H1 (cell line): ENCODE results near the gene MSI1. TPM values are rescaled to one million over a fixed set of nuclear protein-coding genes. Genes with fewer than 3 reads are reported as not detected.
"Not testable (repeated sequence)": the region's sequence is repeated elsewhere in the genome, so short reads cannot be mapped to it uniquely, and the experiment has no call there.

Source experiments
- CTCF ChIA-PET: fragments of 300-600 bp; sonication (Branson Sonifier 250); formaldehyde crosslinking; loops from one replicate; lab custom pipeline; 2021; ENCODE audit not compliant: partially characterized antibody; lab: Charles Lee
- POLR2A ChIA-PET: fragments of 300-600 bp; sonication (Branson Sonifier 250); formaldehyde crosslinking; loops from one replicate; lab custom pipeline; 2021; ENCODE audit warnings: inconsistent platforms; ENCODE audit not compliant: partially characterized antibody; lab: Charles Lee
- DNase-seq, 2 experiments: peaks; one replicate each; pipeline versions ENCODE4 v3.0.0 to v3.0.0-alpha.2; 2010 to 2022; ENCODE audit warnings: low spot score in 2 of 2, low read depth in 1 of 2, mixed read lengths in 1 of 2
- FAIRE-seq: peaks from 2 replicates; lab custom pipeline; 2011; peaks lifted over from hg19 to GRCh38; lab: Jason Lieb, UNC
- H2AFZ ChIP-seq: 2 replicates; pipeline ENCODE4 v1.8.1; 2012; ENCODE audit warnings: low read length, inconsistent platforms
- H2AK5ac ChIP-seq: 2 replicates; pipeline ENCODE4 v1.6.1; 2013; ENCODE audit warnings: low read depth, low read length
- H2BK120ac ChIP-seq: replicated peaks from 2 replicates; pipeline ENCODE3; 2013; ENCODE audit warnings: low read depth, low read length, inconsistent platforms
- H2BK12ac ChIP-seq: 2 replicates; pipeline ENCODE4 v1.6.1; 2013; ENCODE audit warnings: low read depth, low read length
- H2BK15ac ChIP-seq: 2 replicates; pipeline ENCODE4 v1.6.1; 2013; ENCODE audit warnings: low read length
- H2BK20ac ChIP-seq: 2 replicates; pipeline ENCODE4 v1.6.1; 2013; ENCODE audit warnings: low read length
- H2BK5ac ChIP-seq: 2 replicates; pipeline ENCODE4 v1.6.1; 2013; ENCODE audit warnings: low read depth, low read length
- H3K14ac ChIP-seq: 2 replicates; pipeline ENCODE4 v1.6.1; 2013; ENCODE audit warnings: inconsistent platforms; ENCODE audit not compliant: insufficient read length
- H3K18ac ChIP-seq: 2 replicates; pipeline ENCODE4 v1.6.1; 2013; ENCODE audit warnings: low read length; ENCODE audit errors: extremely low read depth
- H3K23ac ChIP-seq: 2 replicates; pipeline ENCODE4 v1.6.1; 2013; ENCODE audit warnings: inconsistent platforms; ENCODE audit not compliant: insufficient read length
- H3K23me2 ChIP-seq: 2 replicates; pipeline ENCODE4 v1.6.1; 2013; ENCODE audit warnings: low read depth, low read length
- H3K27ac ChIP-seq: 2 replicates; pipeline ENCODE4 v1.6.1; 2011; ENCODE audit warnings: low read depth, low read length, inconsistent platforms
- H3K27me3 ChIP-seq, 4 experiments: replicated peaks in 1 of 4; 1 replicate in 1 of 4; 2 replicates in 3 of 4; pipeline versions ENCODE4 v1.6.1 to v1.8.1; 2011 to 2013; ENCODE audit warnings: low read length in 3 of 4, mild to moderate bottlenecking in 3 of 4, inconsistent platforms in 2 of 4, mixed read lengths in 2 of 4, moderate library complexity in 1 of 4; ENCODE audit not compliant: control insufficient read depth in 3 of 4, insufficient read depth in 3 of 4; ENCODE audit errors: extremely low read depth in 1 of 4
- H3K36me3 ChIP-seq, 4 experiments: 2 replicates each; pipeline versions ENCODE4 v1.6.1 to v1.8.1; 2011 to 2013; ENCODE audit warnings: mild to moderate bottlenecking in 4 of 4, low read length in 3 of 4, moderate library complexity in 2 of 4, control low read depth in 1 of 4, inconsistent platforms in 1 of 4; ENCODE audit not compliant: insufficient read depth in 4 of 4, control insufficient read depth in 2 of 4
- H3K4ac ChIP-seq: replicated peaks from 2 replicates; pipeline ENCODE3; 2013; ENCODE audit warnings: low read length, low read depth, mixed read lengths, inconsistent platforms; ENCODE audit not compliant: insufficient read length
- H3K4me1 ChIP-seq, 4 experiments: replicated peaks in 1 of 4; 1 replicate in 1 of 4; 2 replicates in 3 of 4; pipeline versions ENCODE4 v1.6.1 to v1.8.1; 2011 to 2013; ENCODE audit warnings: low read length in 3 of 4, inconsistent platforms in 2 of 4, mixed read lengths in 1 of 4; ENCODE audit not compliant: insufficient read depth in 4 of 4, control insufficient read depth in 3 of 4
- H3K4me2 ChIP-seq, 2 experiments: 2 replicates each; pipeline versions ENCODE4 v1.6.1 to v1.8.1; 2011 to 2013; ENCODE audit warnings: low read depth in 2 of 2, low read length in 2 of 2, control low read depth in 1 of 2, inconsistent platforms in 1 of 2, mild to moderate bottlenecking in 1 of 2; ENCODE audit not compliant: insufficient read depth in 1 of 2
- H3K4me3 ChIP-seq, 4 experiments: fragments of 200-600, 300-600 bp in 1 of 4; sonication (generic), shearing (Covaris generic), sonication (Bioruptor Twin) in 1 of 4; 2 replicates each; pipeline versions ENCODE4 v1.5.1 to v1.8.1; 2011 to 2016; ENCODE audit warnings: low read length in 4 of 4, low read depth in 3 of 4, control low read depth in 2 of 4, inconsistent platforms in 2 of 4, mild to moderate bottlenecking in 2 of 4, mixed read lengths in 1 of 4, moderate library complexity in 1 of 4; ENCODE audit not compliant: insufficient read depth in 2 of 4; ENCODE audit errors: extremely low read depth in 1 of 4
- H3K56ac ChIP-seq: replicated peaks from 2 replicates; pipeline ENCODE3; 2013; ENCODE audit warnings: low read depth, mild to moderate bottlenecking, mixed read lengths, low read length, inconsistent platforms; ENCODE audit not compliant: insufficient read length
- H3K79me1 ChIP-seq: 2 replicates; pipeline ENCODE4 v1.6.1; 2013; ENCODE audit warnings: low read depth, low read length, control low read depth
- H3K79me2 ChIP-seq, 2 experiments: 2 replicates each; pipeline versions ENCODE4 v1.6.1 to v1.8.1; 2012 to 2013; ENCODE audit warnings: low read length in 2 of 2, mild to moderate bottlenecking in 2 of 2, inconsistent platforms in 1 of 2; ENCODE audit not compliant: insufficient read depth in 2 of 2, control insufficient read depth in 1 of 2
- H3K9ac ChIP-seq, 4 experiments: replicated peaks in 1 of 4; 1 replicate in 1 of 4; 2 replicates in 3 of 4; pipeline versions ENCODE4 v1.6.1 to v1.8.1; 2011 to 2013; ENCODE audit warnings: low read depth in 3 of 4, low read length in 3 of 4, control low read depth in 2 of 4, mild to moderate bottlenecking in 2 of 4, moderate library complexity in 2 of 4, inconsistent platforms in 1 of 4; ENCODE audit errors: extremely low read depth in 1 of 4
- H3K9me3 ChIP-seq, 2 experiments: 2 replicates each; pipeline versions ENCODE4 v1.6.1 to v1.8.1; 2012 to 2013; ENCODE audit warnings: mild to moderate bottlenecking in 2 of 2, moderate library complexity in 2 of 2, control low read depth in 1 of 2, inconsistent platforms in 1 of 2, low read depth in 1 of 2, low read length in 1 of 2, mixed read lengths in 1 of 2; ENCODE audit not compliant: insufficient read depth in 2 of 2
- H4K20me1 ChIP-seq, 2 experiments: replicated peaks in 1 of 2; 2 replicates each; pipeline versions ENCODE3 to v1.8.1; 2011 to 2013; ENCODE audit warnings: inconsistent platforms in 2 of 2, low read length in 2 of 2, mild to moderate bottlenecking in 1 of 2; ENCODE audit not compliant: insufficient read depth in 2 of 2, control insufficient read depth in 1 of 2
- H4K5ac ChIP-seq: 2 replicates; pipeline ENCODE4 v1.6.1; 2013; ENCODE audit warnings: low read length, low read depth, mixed read lengths, inconsistent platforms; ENCODE audit not compliant: insufficient read length
- H4K8ac ChIP-seq: 2 replicates; pipeline ENCODE4 v1.8.0; 2013; ENCODE audit warnings: mild to moderate bottlenecking, moderate library complexity, low read length, inconsistent platforms; ENCODE audit not compliant: insufficient read depth; ENCODE audit errors: extremely low read depth
- H4K91ac ChIP-seq: replicated peaks from 2 replicates; pipeline ENCODE3; 2013; ENCODE audit warnings: low read length, mixed read lengths, inconsistent platforms; ENCODE audit not compliant: insufficient read length
- RAD21 ChIP-seq, 2 experiments: IDR thresholded peaks in 1 of 2; conservative IDR thresholded peaks in 1 of 2; 2 replicates each; pipeline ENCODE4 v1.6.1; 2011; ENCODE audit warnings: low read depth in 2 of 2, low read length in 2 of 2, improper control_type of control experiment in 1 of 2, inconsistent platforms in 1 of 2, mild to moderate bottlenecking in 1 of 2, moderate library complexity in 1 of 2
- WGBS, 2 experiments: shearing (Covaris generic) in 1 of 2; methylation state at CpG; one replicate each; pipeline versions ENCODE4 v1.1.6 to v1.1.7; 2013 to 2015; ENCODE audit warnings: low lambda C conversion rate in 2 of 2, mixed read lengths in 2 of 2, inconsistent platforms in 1 of 2, low coverage in 1 of 2, missing lambda C conversion rate in 1 of 2; ENCODE audit not compliant: insufficient replicate concordance in 2 of 2, insufficient coverage in 1 of 2, insufficient read length in 1 of 2; ENCODE audit errors: extremely low coverage in 1 of 2, missing lambda C conversion rate in 1 of 2; 5-methylcytosine and 5-hydroxymethylcytosine counted together
- polyA plus RNA-seq, 7 experiments: library from polyadenylated mRNA; depleted of rRNA in 3 of 7; stranded (reverse) in 5 of 7; unstranded in 2 of 7; fragments of >200 nt in 5 of 7; fragments of 200-250 nt in 2 of 7; gene quantifications; 1 replicate in 5 of 7; 2 replicates in 1 of 7; 4 replicates in 1 of 7; pipeline versions ENCODE4 v1.2.1 to v1.2.3, GENCODE V29; 2011 to 2013; ENCODE audit warnings: missing spikeins in 2 of 7, mixed read lengths in 2 of 7
- total RNA-seq: library from RNA; stranded (reverse); fragmentation: NEBNext Ultra II Directional; extraction: Animal tissue kit (Norgen Biotek cat#: 25700); gene quantifications from 2 replicates; pipeline ENCODE4 v1.2.1, GENCODE V29; 2021
- TF ChIP-seq, protein P1 (sequence below), 3 experiments: IDR thresholded peaks; 1 replicate in 2 of 3; 2 replicates in 1 of 3; pipeline versions ENCODE4 v1.5.1 to v1.6.1; 2011; ENCODE audit warnings: low read length in 3 of 3, mild to moderate bottlenecking in 3 of 3, inconsistent platforms in 2 of 3, low read depth in 1 of 3, moderate library complexity in 1 of 3; ENCODE audit not compliant: insufficient read depth in 1 of 3; ENCODE audit errors: control extremely low read depth in 1 of 3

Gene MSI1
- total and polyA plus RNA-seq, 2 of the 8 experiments (the other 6 are each of a cell fraction or from before 2014, with no cell fraction given), result 13.5 to 51.9 TPM

DNA sequence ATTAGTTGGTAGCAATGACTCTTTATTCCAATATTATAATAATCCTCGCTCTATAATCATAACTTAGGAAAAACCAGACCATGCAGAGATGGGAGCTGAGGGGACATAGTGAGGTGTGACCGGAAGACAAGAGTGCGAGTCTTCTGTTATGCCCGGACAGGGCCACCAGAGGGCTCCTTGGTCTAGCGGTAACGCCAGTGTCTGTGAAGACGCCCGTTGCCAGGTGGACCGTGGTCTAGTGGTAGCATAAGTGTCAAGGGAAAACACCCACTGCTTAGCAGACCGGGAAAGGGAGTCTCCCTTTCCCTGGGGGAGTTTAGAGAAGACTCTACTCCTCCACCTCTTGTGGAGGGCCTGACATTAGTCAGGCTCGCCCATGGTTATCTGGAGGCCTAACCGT is 33.5 kb downstream of the MSI1 start:
- peaks cover 11 to 18% of the 10 kb centered on the region in 2 experiments for H3K9me3 ChIP-seq
- not testable (repeated sequence) for H2BK20ac ChIP-seq, H2BK12ac ChIP-seq, H3K79me2 ChIP-seq, H3K9ac ChIP-seq, FAIRE-seq, H3K14ac ChIP-seq, H3K4ac ChIP-seq, H3K79me1 ChIP-seq, H3K23me2 ChIP-seq, H3K36me3 ChIP-seq, H3K27me3 ChIP-seq, H4K8ac ChIP-seq, H3K23ac ChIP-seq, H2BK5ac ChIP-seq, H3K4me3 ChIP-seq, H4K91ac ChIP-seq, H2AFZ ChIP-seq, H2AK5ac ChIP-seq, H4K20me1 ChIP-seq, H2BK120ac ChIP-seq, H3K27ac ChIP-seq, H3K18ac ChIP-seq, H4K5ac ChIP-seq, H3K4me1 ChIP-seq, H3K4me2 ChIP-seq, H2BK15ac ChIP-seq, H3K56ac ChIP-seq
- 39% methylated on average over 12 of the region's 12 CpGs; no CpG with 5 or more reads in 1 of the 2 experiments for WGBS, 2 experiments
- ChIA-PET CTCF (interaction anchor here (0.7 to 2.1 kb wide), 26 partner anchors 9 to 192 kb away, joined by 3 to 14 read pairs (median 4); partner anchors contain the start of genes PLA2G1B and SRSF9), POLR2A (interaction anchor here (0.6 to 1.7 kb wide), 8 partner anchors 8 to 133 kb away, joined by 3 to 6 read pairs (median 3); partner anchors contain the start of genes PLA2G1B and RNU4-2)
- peak in 1 of 2 experiments; percentile 88 for DNase-seq
- TF ChIP-seq, protein P1, sequence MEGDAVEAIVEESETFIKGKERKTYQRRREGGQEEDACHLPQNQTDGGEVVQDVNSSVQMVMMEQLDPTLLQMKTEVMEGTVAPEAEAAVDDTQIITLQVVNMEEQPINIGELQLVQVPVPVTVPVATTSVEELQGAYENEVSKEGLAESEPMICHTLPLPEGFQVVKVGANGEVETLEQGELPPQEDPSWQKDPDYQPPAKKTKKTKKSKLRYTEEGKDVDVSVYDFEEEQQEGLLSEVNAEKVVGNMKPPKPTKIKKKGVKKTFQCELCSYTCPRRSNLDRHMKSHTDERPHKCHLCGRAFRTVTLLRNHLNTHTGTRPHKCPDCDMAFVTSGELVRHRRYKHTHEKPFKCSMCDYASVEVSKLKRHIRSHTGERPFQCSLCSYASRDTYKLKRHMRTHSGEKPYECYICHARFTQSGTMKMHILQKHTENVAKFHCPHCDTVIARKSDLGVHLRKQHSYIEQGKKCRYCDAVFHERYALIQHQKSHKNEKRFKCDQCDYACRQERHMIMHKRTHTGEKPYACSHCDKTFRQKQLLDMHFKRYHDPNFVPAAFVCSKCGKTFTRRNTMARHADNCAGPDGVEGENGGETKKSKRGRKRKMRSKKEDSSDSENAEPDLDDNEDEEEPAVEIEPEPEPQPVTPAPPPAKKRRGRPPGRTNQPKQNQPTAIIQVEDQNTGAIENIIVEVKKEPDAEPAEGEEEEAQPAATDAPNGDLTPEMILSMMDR (IDR thresholded peaks at IDR 0.05; ENCODE audit: control extremely low read depth in 1 of 3, insufficient read depth in 1 of 3, low read depth in 1 of 3, low read length in 3 of 3), result peak; percentile 69 to 81 (median 76)
- peak; percentile 78 to 80 for TF ChIP-seq RAD21 (IDR thresholded peaks at IDR 0.05 in 1 of 2, conservative IDR thresholded peaks at IDR 0.05 in 1 of 2; ENCODE audit: low read depth in 2 of 2, low read length in 2 of 2)
